Hematopoietic multipotent progenitor cell treated with erythropoietin and hydrocortisone succinate and interleukin-3 and kit ligand, for 17 days (in vitro differentiated cells): ENCODE results near the gene OSGEPL1.
"Not testable (repeated sequence)": the region's sequence is repeated elsewhere in the genome, so short reads cannot be mapped to it uniquely, and the experiment has no call there.

Experiments
- DNase-seq: peaks from one replicate; pipeline ENCODE4 v3.0.0-alpha.2; 2015; ENCODE audit warnings: low spot score

OSGEPL1 gene, protein sequence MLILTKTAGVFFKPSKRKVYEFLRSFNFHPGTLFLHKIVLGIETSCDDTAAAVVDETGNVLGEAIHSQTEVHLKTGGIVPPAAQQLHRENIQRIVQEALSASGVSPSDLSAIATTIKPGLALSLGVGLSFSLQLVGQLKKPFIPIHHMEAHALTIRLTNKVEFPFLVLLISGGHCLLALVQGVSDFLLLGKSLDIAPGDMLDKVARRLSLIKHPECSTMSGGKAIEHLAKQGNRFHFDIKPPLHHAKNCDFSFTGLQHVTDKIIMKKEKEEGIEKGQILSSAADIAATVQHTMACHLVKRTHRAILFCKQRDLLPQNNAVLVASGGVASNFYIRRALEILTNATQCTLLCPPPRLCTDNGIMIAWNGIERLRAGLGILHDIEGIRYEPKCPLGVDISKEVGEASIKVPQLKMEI

DNA sequence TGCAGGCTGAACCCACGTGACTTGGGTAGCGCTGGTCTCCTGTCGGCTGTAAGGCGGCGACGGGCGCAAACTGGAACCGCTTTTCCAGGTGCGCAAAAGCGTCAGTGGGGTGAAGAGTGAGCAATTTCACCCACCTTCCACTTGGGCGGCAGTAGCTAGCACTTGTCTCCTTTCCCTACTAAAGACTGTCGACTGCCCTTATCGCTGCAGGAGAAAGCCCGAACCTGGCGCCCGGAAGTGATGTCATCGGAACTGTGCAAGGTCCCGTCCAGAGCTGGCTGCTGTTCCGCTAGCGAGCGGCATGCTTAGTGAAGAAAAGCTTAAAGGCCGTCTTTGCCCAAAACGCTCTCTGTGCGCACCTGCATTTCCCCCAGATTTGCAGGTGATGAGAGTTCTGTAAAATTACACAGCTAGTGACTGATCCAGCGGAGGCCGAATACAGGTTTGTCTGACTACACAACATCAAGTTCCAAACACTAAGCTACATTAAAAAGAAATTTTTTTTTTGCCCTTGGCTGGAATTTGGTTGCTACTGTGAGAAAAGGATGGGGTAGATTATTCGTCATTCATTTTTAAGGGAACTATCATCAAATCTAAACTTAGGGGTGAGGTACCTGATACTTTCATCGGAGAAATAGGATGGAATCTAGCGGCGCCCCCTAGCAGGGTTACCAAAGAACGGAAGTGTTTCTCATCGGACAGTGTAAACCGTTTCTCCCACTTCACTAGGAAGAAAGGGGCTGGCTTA is at the start of gene OSGEPL1:
Gene OSGEPL1 (minus strand): TSS at position 242 of the 748 bp plus-strand sequence. CDS start 1,152 bp downstream, outside the sequence.
- DNase-seq = peak; percentile 96

DNA sequence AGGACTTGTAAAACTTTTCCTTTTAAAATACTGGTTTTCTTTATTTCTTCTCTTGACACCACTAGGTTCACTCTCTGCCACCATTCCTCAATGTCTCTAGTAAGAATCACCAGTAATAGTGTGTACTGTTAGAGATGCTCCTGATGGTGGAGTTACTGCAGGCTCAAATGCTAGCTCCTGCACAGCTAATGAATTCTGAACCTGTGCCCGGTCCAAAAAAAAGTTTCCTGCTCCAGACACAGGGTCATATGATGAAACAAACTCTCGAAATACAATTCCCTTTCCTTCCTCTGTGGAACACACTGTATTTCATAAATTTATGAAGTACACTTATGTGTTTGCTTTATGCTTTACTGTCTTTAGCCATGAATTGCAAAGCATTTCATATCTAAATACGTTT is 40.8 kb upstream of the OSGEPL1 start:
- no peak for DNase-seq

DNA sequence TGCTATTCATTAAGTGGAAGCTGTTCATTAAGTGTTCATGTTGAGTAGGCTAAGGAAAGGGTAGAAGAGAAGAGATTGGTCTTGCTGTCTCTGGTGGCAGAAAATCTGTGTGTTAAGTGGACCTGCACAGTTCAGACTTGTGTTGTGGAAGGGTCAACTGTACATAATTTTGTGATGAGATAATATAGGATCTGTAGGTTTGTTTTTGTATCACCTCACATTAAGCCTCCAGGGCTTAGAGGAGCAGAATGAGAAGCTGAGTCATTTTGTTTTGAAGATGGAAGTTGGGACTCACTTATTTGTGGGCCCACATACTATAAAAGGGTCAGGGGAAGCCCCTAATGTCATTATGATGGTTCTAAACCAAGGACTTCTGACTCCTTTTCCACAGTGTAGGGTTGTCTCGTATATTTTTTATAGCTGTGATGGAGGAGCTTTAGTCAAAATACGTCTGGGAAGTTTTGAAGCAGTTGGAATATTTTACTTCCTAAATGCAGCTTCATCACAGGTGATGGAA is 39.9 kb upstream of the OSGEPL1 start:
- no peak for DNase-seq

DNA sequence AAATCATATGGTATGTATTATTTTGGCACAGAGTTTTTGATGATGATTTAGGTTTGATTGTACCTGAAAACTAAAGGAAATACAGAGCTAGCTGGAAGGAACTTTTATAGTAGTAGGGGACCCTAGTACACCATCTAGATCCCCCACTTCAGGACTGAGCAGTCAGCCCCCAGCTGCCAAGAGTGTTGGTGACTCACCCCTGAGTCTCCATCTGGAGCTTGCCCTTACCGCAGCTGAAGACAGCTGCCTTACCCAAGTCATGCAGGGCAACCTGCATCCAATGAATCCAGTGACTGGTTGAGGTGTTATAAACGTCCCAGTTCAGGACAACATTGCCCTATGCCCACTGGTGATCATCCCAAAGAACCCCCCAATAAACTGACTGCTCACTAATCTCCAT is 36.9 kb upstream of the OSGEPL1 start:
- DNase-seq = no peak

DNA sequence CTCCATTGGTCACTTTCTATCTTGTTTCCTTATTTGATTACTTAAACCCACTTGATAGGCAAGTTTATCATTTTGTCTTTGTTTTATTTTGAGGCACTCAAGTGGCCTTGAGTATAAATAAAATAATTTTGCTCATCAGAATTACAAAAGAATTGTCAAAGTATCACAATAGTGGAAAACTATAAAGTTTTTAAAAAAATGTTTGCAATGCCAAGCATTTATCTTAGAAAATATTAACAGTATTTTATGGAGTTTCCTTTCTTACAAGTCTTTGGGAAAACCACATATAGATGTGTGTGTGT is 36.4 kb upstream of the OSGEPL1 start:
- no peak for DNase-seq

DNA sequence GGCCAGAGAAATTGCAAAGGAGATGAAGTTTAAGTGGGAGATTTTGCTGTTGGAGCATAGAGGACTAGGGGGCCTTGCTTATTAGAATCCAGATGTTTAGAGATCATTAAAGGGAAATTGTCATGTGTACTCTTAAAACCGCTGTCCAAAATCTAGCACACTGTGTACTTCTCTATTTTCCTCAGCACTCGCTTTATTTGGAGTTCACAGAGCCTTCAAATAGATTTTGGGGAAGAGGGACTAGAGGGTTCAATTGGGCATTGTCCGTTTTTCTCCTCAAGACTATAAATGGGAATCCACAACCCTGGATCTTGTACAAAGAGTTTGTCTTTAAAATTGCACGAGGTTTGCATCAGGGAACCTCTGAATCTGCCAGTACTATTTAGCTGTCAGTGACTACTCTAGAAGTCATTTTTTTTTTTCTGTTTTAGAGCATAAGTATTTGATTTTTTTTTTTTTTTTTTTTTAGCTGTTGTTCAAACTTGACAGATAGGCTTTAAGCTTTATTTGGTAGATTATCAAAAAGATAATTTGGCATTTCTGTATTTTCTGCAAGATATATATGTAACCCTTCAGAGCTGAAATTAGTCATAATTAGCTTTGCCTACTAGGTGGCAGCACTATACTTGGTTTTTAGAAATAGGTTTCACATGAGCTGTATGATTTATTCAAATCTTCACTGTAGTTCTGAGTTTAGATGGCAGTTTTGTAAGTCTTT is 35.9 kb upstream of the OSGEPL1 start:
- no peak for DNase-seq

DNA sequence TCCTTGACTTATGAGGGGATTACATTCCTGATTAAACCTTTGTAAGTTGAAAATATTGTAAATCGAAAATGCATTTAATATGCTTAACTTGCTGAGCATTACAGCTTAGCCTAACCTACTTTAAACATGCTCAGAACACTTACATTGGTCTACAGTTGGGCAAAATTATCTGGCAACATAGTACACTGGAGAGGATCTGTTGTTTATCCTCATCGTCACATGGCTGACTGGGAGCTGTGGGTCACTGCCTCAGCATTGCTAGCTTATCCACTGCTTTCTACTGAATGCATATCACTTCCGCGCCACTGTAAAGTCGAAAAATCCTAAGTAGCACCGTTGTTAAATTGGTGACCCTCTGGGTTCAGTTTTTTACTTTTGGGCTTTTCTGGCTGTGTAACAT is 35.3 kb upstream of the OSGEPL1 start:
- no peak for DNase-seq

DNA sequence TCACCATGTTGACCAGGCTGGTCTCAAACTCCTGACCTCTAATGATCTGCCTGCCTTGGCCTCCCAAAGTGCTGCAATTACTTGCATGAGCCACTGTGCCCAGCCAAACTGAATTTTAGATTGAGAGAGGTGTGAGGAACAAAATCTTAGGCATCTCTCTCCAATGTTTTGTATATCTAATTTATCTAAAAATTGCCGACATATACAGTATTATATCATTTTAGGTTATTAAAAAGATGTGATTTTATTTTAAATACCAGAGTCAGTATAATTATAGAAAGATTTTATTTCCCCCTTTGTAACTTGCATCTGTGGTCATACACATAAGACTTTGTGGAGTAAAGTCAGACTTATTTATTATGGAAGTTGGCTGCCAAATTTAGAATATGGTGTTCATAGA is 31.7 kb upstream of the OSGEPL1 start:
- DNase-seq = no peak

DNA sequence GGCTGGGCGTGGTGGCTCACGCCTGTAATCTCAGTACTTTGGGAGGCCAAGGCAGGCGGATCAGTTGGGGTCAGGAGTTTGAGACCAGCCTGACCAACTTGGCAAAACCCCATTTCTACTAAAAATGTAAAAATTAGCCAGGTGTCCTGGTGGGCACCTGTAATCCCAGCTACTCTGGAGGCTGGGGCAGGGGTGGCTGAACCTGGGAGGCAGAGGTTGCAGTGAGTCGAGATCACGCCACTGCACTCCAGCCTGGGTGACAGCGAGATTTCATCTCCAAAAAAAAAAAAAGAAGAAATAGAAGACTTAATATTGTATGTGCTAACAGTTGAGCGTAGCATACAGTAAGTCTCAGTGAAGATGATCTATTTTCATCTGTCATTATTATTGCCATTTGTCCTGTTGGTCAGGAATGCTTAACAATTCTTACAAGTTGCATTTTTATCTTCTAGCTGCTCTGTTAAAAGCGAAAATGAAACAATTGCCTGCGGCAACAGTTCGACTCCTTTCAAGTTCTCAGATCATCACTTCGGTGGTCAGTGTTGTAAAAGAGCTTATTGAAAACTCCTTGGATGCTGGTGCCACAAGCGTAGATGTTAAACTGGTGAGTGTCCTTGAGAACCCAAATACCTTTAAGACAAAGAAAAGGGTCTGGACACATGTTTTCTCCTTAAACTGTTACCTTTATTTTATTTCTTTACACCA is 28.9 kb upstream of the OSGEPL1 start:
- no peak for DNase-seq

DNA sequence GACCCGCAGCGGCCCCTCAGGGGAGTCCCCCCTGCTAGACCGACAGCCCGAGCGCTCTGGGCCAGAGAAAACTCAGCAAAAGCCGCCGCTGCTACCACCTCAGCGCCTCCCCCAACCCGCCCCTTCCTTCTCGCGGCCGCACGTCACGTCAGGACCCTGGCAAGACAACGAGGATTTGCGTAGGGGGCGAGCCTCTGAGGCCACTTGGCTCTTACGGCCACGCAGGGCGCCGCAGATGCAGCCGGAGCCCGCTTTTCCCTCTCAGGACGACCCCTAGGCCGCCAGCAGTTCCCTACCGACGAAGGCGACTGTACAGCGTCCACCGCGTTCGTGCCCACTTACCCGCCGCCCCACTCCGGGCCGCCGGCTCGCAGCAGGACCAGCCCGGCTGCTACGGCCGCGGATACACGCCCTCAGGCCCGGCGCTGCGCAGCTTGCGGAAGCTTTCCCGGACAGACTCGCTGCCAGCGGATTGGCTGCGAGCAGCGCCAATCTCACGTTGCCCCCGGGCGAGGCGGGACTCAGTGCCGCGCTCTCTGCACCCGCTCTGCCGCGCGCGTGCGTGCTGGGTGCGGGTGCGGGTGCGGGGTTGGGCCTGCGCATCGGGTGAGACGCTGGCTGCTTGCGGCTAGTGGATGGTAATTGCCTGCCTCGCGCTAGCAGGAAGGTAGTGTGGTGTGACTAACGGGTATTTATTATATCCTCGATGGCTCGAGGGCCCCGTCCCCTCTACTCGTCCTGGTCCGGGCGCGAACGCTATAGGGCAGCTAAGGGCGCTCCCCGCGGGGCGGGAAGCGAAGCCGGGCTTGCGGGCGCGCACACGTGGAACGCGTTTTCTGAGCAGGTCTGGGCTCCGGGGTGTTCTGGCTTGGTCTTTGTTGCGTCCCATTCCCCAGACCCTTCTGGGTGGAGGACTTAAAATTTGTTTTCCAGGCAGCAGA is 21.6 kb upstream of the OSGEPL1 start, which contains the start of the genes ORMDL1 and PMS1:
Gene ORMDL1 (minus strand): TSS at position 413 of the 941 bp plus-strand sequence. CDS start 1,744 bp downstream, outside the sequence.
Gene PMS1 (plus strand): TSS at position 524 of the 941 bp plus-strand sequence. CDS start 7,360 bp downstream, outside the sequence.
- peak; percentile 96 for DNase-seq

DNA sequence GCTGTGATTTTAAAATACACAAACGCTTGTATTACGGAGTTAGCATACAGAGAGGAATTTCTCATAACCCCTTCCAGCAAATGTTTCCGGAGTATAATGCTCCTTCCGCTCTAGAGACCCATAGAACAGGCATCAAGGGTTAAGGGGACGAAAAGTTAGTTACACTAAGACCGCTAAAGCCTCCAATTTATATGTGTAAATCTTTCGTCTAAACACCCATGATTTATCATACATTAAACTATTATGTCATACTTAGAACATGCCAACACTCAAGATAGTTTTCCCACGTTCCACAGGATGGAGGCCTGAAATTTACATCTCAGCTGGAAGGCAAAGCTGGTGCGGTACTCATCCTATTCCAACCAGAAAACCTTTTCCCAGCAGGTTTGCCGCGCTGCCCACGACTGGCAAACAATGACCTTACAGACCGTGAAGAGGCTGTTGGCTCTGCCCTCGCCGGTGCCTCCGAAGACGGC is 20.9 kb upstream of the OSGEPL1 start:
- DNase-seq = peak; percentile 37

DNA sequence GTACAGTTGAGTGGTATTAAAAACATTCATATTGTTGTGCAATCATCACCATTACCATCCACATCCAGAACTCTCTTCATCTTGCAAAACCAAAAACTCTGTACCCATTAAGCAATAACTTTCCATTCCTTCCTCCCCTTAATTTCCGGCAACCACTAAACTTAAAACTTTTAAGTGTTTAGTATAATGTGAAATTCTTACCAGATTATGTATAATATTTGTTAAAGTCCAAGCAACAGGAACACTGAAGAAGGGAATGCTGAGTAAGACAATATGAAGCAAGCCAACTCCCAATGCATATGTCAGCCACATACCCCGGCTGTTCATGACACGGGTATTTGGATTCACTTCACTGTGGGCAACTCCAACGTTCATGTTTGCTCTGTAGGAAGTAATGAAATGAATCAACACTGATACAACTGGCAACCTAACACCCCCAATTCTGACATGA is 19.7 kb upstream of the OSGEPL1 start:
- peak; percentile 26 for DNase-seq

DNA sequence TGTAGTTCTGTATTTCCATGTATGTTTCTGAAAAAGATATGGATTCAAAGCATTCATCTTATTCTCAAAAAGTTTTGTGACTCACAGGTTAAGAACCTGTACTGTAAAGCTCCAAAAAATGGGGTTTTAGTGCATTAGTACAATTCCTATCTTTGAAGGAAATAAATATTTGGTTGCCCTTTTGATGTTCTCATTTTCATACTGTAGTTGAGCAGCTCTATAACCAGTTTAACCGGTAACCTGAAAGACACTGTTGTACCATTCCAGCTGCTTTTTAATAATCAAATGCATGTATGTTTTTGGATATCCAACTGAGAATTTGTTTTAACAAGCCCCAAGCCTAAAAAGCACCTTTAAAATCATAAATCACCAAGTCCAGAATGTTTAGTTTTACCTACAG is 9.6 kb upstream of the OSGEPL1 start:
- DNase-seq = no peak

DNA sequence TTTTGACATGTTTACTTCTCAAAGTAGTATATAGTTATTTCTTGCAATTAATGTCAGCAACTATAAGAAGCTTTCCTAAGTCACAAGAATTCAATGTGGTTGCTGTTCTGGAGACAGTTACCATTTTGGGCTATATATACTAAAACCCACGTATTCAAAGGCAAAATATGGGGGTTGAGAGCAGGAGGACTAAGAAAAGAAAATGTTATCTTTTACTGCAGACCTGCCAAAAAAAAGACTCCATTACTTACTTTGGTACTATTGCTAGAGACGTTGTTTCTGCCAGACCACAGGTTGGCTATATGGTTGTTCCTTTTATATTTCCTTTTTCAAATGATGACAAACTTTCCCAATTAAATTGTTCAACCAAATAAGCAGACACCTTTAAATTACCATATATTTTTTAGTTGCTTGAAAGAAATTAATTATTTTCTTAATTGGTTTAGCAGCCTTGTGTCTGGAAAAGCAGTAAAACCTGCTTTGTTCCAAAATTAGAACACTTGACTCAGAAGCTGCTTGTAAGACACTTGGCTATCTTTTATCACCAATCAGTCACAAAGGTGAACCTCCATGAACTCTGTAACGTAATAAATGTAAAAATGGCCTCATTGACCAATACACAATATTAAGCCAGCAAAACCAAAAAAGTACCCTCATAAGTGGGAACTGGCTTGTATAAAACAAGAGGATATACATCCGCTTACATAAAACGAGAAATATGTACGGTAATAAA is 8.2 kb upstream of the OSGEPL1 start:
- DNase-seq = no peak

DNA sequence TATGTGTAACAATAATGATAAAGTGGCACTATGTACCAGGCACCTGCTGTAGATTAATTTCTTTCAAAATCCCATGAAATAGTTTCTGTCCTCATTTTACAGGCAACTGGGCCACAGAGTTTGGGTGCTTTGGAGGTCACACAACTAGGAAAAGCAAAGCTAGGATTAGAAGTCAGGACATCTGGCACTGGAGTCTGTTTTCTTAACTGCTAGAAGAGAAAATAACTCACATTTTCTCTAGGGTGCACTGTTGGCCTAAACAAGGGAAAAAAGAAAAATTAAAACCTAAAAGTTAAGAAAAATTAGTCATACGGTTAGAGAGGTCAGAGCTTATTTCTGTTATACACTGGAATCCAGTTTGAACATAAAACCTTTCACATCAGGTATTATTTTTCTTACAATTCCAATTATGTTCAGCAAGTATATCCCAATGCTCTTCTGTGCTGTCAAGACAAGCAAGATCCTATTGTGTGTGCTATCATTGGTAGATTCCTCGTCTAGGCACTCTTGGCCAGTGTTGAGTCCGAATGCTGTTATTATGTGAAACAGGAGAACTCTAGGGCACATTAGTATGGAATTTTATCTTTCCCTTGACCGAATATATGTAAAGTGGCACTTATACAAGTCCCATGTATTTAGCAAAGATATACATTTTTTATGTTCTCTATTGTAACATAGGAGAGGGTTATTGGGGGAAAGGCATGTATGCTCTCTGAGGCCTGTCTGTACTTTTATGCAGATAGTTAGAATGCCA is 1.5 kb upstream of the OSGEPL1 start:
- DNase-seq = peak; percentile 31

DNA sequence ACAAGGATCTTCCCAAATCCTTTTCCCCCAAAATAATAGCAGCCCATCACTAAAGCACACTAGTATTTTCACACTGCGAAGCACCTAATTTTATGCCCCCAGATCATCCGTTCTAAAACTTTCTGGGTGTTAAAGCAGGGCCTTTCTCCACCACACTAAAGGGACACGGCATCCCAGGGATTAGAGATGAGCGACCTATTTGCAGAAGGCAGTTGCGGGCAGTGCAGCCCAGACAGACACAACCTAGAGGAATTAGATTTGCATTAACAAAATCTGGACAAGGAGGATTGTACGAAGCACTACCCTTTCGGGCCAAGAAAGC is 402 bp downstream of the OSGEPL1 start:
- DNase-seq = no peak

DNA sequence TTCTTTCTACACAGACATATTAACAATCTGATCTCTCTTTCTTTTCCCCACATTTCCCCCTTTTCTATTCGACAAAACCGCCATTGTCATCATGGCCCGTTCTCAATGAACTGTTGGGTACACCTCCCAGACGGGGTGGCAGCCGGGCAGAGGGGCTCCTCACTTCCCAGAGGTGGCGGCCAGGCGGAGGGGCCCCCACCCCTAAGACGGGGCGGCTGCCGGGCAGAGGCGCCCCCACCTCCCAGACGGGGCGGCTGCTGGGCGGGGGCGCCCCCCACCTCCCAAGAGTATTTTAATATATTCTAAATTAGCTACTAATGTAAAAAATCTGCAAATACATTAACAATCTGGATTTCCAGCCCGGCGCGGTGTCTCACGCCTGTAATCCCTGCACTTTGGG is 2.4 kb downstream of the OSGEPL1 start:
- DNase-seq = not testable (repeated sequence)

DNA sequence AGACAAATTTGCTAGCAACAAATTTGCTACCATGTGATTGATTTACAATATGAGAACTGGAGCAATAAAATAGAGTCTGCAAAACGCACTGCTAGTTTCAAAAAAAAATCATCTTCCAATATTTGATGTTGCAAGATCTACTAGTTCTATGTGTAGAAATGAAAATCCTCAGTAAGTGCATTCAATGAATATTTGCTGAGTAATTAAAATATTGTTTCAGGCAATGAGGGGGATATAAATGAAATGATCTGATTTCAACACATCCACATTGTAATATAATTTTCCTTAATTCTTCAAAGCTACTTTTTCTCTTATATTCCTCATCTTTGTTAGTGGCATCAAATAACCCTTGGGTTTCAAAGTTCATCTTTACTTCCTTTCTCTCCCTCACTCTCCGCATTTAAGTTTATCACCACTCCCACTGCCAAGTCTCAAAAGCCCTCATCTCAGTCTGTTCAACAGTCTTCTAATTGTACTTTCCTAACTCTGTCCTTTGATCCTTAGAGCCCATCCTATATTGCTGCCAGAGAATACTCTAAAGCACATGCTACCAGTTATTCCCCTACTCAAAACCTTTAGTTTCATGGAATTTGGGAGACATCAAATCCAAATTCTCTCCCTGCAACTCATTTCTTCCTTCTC is 6.2 kb downstream of the OSGEPL1 start:
- no peak for DNase-seq
